Midbrain (tissue), 1 donor: ENCODE results near the gene TMEM266.

Source experiments
- DNase-seq: peaks from one replicate; lab custom pipeline; 2025; lab: John Stamatoyannopoulos, UW

Gene TMEM266

DNA sequence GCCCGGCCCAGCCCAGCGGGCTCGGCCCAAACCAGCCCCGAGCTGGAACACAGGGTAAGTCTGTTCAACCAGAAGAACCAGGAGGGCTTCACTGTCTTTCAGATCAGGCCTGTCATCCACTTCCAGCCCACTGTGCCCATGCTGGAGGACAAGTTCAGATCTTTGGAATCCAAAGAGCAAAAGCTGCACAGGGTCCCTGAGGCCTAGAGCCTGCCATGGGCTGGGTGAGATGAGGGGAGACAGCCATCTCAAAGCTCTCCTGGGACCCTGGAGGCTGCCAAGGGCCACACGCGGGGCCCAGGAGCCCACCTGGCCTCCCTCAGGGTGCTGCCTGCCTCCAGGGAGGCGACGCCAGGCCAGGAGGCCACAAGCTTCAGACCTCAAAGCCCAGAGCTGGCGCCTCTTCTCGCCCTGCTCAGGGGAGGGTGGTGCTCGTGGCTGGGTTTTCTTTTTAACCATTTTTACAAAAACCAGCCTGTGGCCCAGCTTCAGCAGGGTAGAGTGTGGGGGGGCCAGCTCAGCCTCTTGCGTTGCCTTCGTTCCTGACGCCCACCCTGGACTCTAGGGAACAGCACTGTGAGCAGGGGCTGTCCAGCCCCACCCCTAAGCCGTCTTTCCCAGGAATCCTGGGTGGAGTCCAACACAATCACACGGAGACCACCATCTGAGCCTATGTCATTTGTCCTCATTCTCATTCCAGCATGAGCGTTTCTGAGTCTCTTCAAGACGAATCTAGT lies 144.5 kb downstream of the TMEM266 start:
- DNase-seq: no peak

GRCh38 chr15:76204916-76205460 lies 145.2 kb downstream of the TMEM266 start:
- no peak for DNase-seq

DNA sequence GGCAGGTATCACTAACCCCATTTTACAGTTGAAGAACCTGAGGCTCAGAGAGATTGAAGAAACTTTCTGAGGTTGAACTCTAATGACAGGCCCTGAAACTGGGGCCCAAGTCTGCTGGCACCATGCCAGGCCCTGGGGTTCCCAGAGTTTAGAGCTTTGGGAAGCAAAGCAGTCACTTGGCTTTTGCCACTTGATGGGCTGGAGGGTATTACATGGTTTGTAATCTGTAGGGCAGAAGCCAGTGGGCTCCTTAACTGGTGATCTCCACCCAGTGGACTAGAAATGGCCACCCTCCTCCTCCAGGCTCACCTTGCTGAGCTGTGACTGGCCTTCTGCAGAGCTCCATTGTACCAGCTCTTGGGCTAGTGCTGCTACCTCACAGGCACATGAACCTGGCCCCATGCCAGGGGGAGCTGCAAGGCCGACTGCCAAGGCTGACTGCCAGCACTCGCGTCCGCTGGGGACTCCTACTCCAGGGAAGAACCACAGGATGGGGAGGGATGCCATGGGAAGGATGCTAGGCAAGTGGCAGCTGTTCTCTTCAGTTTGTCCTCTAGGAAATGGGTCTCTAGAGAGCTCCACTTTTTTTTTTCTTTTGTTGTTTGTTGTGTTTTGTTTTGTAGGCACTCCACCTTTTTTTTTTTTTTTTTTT lies 146.7 kb downstream of the TMEM266 start:
- DNase-seq: peak; percentile 83

- no peak for DNase-seq
Measured at GRCh38 chr15:76208084-76208785, 148.4 kb downstream of the TMEM266 start.

- DNase-seq: no peak
Measured at GRCh38 chr15:76208786-76209424, 149.1 kb downstream of the TMEM266 start.

DNA sequence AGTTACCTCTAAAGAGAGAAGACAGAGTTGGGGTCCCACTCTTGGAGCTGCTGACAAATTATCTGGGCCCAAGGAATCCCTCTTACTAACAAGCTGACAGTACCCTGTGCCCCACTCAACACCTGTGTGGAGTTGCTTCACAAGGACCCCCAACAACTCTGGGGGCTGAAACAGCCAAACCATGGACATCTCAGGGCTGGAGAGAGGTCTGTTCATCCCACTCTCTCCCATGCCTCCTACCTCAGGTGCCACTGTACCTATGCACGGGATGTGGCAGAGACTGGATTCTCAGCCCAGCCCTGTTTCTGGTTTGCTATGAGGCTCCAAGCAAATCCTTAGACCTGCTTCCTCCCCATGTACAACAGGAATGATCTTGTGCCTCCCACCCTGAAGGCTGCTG lies 149.7 kb downstream of the TMEM266 start:
- no peak for DNase-seq

DNA sequence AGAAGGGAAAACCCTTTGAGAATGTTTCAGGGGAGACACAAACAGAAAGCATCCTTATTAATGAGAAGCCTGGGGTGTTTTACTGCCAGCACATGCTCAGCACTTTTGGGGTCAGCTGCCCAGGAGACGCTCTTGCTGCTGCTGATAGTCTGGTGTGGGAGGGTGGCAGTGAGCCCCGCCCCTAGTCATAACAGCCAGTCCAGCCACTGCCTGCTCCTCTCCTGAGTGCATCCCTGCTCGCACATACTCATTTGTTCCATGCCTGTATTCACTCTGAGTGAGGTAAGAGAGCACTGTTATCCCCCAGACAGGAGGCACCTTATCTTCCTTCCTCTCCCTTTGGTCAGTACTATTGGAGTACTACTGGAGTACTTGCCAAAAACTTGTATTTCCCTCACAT lies 150.2 kb downstream of the TMEM266 start:
- no peak for DNase-seq

- no peak for DNase-seq
Measured at GRCh38 chr15:76215634-76216033, 155.8 kb downstream of the TMEM266 start.

- no peak for DNase-seq
Measured at GRCh38 chr15:76217029-76217881, 157.5 kb downstream of the TMEM266 start.

GRCh38 chr15:76217882-76218217 lies 158.1 kb downstream of the TMEM266 start:
- DNase-seq: no peak

DNA sequence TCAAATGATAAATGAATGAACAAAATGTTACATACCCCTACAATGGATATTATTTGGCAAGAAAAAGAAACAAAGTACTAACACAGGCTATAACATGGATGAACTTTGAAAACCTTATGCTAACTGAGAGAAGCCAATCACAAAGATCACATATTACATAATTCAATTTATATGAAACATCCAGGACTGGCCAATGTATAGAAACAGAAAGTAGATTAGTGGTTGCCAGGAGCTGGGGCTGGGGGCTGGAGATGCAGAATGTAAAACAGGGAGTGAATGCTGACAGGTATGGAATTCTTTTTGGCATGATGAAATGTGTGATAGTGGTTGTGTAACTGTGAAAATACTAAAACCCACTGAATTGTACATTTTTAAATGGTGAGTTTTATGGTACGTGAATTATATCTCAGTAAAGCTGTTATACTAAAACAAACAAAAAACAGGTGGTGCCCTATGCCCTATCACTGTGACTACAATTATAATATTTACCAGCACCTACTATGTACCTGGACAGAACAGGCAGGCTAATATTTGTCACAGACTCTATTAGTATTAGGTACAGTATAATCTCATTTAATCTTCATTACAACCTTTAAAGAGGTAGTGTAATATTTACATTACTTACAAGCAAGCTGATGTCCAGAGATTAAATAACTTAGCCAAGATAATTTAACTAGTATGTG lies 161.4 kb downstream of the TMEM266 start:
- DNase-seq: no peak

GRCh38 chr15:76222159-76222558 lies 162.4 kb downstream of the TMEM266 start:
- no peak for DNase-seq

DNA sequence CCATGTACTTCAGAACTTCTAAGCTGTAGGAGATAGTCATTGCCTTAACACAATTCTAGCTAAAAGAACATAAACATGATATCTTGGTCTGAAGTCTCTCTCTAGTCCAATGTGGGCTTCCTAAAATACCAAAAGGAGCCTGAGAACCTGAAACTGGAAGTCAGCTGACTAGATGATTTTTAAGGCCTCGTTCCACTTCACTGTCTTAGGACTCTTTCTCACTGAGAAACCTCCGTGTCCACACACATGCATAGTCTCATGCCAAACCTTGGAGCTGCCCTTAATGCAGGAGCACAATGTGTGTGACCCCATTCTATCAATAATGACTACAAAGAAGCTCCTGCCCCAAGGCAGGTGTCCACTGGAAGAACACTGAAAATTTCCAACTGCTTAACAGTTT lies 163.7 kb downstream of the TMEM266 start:
- DNase-seq: no peak

DNA sequence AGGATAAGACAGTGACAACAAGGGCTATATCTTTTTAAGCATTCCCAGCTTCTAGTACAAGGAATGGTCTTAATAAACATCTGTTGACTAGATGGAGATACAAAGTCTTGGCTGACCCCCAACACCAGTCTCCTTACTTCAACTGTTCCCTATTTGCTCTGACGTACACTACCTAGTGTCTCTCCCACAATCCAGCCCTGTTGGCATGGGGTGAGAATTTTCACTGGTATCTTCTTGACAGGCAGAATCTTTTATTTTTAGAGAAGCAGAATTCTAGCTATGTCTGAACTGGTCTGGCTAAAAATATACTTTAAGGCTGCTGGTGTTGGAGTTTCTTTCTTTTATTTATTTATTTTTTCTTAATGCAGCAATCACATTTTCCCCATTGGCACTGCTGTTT lies 169.5 kb downstream of the TMEM266 start:
- no peak for DNase-seq

DNA sequence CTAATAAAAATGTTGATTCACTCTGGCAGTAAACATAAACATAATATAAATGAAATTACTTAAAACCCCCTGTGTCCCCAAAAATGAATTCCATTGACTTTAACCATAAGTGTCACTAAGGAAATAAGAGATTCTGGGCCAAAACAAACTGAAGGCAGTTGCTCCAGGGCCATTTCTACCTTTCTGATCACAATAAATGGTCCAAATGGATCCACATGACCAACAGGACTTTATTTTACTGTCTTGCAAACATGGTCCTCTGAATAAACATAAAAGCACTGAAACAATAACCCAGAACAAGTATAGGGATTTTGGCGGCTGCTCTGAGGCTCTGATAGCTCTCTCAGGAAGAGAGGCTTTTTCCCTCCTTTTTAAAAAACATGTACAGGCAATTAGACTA lies 174.1 kb downstream of the TMEM266 start:
- DNase-seq: no peak

DNA sequence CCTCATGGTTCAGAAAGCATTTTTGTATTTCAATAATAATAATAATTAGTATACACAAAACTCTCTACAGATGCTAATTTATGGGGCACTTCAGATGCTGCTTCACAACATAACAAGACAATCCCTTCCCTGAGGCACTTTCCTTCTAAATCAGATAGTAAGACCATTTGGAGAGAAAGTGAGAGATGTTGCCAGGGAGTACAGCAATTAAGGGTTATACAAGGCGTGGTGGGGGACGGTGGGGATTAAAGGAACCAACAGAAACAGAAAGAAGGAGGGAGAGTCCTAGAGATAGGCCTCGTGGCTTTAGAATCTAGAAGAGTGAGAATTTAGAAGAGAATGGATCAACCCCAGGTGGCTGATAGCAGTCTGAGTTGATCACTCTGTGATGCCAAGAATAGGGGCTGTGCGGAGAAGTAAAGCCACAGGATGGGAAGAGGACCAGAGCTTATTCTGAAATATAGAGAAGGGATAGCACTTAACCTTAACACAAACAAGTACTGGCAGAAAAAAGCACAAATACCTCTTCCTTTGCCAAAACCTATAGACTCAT lies 174.6 kb downstream of the TMEM266 start:
- no peak for DNase-seq

DNA sequence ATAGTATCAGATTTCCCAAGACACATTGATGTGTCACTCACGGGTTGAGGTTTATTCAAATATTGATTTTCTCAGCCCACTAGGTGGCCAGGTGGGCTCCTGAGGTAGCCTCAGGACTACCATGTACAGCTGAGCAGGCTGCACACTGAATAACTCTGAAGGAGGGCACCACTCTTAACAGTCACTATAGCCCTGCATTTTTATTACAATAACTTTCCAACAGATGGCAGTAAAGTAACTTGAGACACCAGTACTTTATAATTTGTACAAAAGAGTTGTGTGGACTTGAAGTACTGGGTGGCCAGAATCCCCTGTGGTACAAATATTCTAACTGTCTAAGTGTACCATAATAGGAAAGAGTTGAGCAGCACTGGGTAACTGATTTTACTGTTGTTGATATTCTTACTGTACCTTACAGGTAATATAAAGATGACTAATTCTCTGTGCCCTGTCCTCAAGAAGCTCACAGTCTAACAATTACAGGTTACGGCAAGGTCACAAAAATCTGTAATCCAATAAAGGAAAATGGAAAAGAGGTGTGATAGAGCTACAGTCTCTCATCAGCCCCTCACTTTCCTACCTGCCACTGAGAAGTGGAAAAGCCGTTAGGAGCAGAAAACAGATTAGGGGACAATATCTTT lies 175.5 kb downstream of the TMEM266 start:
- peak; percentile 10 for DNase-seq

DNA sequence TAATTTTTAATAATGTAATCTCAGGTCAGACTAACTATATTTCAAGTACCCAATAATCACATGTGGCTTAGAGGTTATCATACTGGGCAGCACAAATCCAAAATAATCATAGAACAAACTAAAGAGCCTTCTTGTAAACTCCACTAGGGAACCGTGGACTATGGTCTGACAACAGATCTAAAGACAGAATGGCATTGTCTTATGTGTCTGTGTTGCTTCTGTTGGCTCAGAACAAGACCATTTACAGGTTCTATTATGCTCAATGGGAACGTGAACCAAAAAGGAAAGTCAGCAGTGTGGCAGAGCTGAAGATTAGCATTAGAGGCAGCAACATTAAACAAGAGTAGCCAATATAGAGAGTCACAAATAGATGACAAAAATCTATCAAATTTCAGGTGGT lies 176.6 kb downstream of the TMEM266 start:
- no peak for DNase-seq

- DNase-seq: no peak
Measured at GRCh38 chr15:76239786-76240185, 180.0 kb downstream of the TMEM266 start.

DNA sequence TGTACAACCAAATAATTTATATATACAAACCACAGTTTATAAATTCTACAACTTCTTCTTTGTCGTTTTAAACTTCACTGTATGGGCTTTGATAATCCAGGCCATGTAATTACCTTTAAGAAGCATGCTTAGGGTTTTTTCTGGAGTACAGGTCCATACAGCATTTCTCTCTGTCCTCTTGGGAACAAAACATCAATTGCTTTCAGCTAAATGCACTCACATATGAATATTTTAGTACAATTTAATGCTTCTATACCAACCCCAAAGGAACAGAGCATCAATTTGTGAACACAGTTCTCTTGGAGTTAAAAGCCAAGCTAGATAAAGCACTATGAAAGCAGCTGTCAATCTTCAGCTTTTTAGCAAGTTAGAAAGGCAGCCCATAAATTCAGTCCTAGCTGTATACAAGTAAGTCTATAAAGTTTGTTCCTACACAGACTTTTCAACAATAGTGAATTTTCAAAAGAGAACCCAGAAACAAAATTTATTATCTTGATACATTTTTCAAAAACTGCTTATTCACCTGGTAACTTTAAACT lies 185.4 kb downstream of the TMEM266 start:
- no peak for DNase-seq
